SH-SY5Y (cell line): ENCODE data around the gene TEX28.

Experiments used
- GATA2 ChIP-seq: IDR thresholded peaks from 2 replicates; pipeline ENCODE4 v1.6.1; 2011; ENCODE audit warnings: mild to moderate bottlenecking, low read depth, low read length
- GATA3 ChIP-seq: IDR thresholded peaks from 2 replicates; pipeline ENCODE4 v1.6.1; 2011; ENCODE audit warnings: low read depth, mild to moderate bottlenecking, low read length, moderate library complexity

DNA sequence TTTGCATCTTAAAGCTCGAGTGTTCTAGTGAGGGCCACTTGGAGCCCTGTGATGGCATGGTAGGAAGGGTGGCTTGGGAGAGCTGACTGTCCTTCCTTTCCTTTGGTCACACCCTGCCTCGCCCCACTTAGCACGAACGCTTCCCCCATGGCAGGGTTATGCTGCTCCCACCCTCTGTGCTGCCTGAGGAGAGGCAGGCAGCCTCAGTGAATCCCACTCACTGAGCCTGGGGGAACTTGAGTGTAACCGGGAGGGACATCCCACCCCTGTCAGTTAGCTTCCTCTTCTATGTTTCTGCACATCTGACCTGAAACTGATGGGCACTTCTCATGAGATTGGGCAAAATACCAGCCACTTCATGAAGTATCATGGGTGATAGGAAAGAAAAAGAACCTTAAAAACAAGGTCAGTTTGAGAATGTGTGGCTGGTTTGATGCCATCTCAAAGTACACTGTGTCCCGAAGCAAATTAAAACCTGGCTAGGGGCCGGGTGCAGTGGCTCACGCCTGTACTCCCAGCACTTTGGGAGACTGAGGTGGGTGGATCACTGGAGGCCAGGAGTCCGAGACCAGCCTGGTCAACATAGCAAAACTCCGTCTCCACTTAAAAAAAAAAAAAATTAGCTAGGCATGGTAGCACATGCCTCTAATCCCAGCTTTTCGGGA is 10.7 kb upstream of the TEX28 start:
- TF ChIP-seq GATA2 (no peak), GATA3 (no peak)
